ENCODE measurements around the gene ENPP1. TPM values are rescaled to one million over a fixed set of nuclear protein-coding genes. Genes with fewer than 3 reads are reported as not detected.

ENPP1 gene
- total and polyA plus RNA-seq, 2 experiments from 2014 or later: 0.84 to 3.1 TPM

DNA sequence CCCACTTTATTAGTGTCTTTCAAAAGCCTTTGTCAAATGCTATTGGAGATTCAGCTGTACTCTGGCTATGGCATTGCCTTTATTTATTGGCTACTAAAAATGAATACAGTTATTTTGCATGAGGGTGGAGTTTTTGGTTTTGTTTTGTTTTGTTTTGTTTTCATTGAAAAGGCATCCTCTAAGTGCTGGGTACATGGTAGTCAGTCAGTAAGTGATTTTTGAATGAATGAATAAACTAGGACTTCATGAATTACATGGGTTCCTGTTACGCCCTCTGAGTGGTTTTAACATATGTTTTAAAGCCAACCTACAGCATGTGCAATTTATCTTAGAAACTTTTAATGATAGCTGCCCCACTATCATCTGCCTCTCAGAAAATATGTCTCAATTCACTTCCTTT, 38.9 kb upstream of the ENPP1 start:
- H3K9me3 ChIP-seq (ENCODE audit: low read depth): no peaks in the 10 kb centered on the region
- DNase-seq (ENCODE audit: low read depth in 1 of 2, low spot score in 1 of 2): no peak
- no peak overlapping the region for H3K4me3 ChIP-seq
- H3K27ac ChIP-seq: no peak overlapping the region
- no peak for TF ChIP-seq CTCF (IDR thresholded peaks at IDR 0.05; ENCODE audit: low read depth, low read length)
- no peaks in the 10 kb centered on the region for H3K27me3 ChIP-seq
- peaks cover 5% of the 10 kb centered on the region for H3K4me1 ChIP-seq (ENCODE audit: low read depth)
- no peaks in the 10 kb centered on the region for H3K36me3 ChIP-seq

DNA sequence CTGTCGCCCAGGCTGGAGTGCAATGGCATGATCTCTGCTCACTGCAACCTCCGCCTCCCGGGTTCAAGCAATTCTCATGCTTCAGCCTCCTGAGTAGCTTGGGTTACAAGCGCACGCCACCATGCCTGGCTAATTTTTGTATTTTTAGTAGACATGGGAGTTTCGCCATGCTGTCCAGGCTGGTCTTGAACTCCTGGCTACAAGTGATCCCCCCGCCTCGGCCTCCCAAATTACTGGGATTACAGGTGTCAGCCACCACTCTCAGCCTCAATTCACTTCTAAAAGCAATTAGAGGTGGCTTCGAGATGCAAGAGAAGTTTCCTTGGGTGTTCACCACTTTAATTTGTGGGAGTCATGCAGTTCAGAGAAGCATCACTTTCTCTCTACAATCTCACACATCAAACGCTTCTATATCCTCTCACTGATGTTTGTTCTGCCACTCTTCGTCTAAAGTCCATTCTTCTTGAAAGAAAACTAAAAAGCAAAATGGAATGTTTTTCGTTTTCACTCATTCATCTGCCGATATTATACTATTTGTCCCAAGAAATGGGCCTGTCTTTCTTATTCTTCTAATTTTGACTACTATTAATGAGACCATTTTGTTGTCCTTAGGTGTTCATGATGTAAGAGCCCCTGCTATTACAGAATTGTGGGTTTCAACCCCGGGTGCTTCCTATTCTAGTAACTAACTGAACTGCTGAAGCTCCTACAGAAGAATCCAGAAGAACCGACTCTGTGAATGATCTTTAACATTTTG, 38.3 kb upstream of the ENPP1 start:
- Histone ChIP-seq H3K9me3 (ENCODE audit: low read depth) (no peaks in the 10 kb centered on the region), H3K27me3 (no peaks in the 10 kb centered on the region), H3K36me3 (no peaks in the 10 kb centered on the region), H3K4me1 (ENCODE audit: low read depth) (peaks cover 5% of the 10 kb centered on the region), H3K27ac (no peak overlapping the region), H3K4me3 (no peak overlapping the region)
- no peak for DNase-seq (ENCODE audit: low read depth in 1 of 2, low spot score in 1 of 2)
- TF ChIP-seq CTCF (IDR thresholded peaks at IDR 0.05; ENCODE audit: low read depth, low read length): no peak

DNA sequence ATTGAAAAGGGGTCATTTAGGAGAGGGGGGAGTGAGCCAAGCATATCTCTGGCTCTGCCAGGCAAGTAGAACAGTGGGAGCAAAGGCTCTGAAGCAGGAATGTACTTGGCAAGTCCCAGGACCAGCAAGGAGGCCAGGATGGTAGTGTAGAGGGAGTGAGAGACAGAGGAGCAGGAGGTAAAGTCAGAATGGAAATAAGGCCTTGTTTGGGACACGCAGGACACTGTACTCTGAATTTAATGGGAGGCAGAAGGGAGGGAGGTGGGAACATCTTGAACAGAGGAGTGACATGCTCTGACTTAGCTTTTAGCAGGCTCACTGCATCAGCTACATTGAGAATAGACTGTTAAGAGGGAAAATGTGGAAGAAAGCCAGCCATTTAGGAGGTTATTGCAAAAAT, 37.0 kb upstream of the ENPP1 start:
- Histone ChIP-seq H3K4me3 (no peak overlapping the region), H3K27ac (no peak overlapping the region), H3K9me3 (ENCODE audit: low read depth) (no peaks in the 10 kb centered on the region), H3K36me3 (no peaks in the 10 kb centered on the region), H3K27me3 (no peaks in the 10 kb centered on the region), H3K4me1 (ENCODE audit: low read depth) (no peaks in the 10 kb centered on the region)
- TF ChIP-seq CTCF (IDR thresholded peaks at IDR 0.05; ENCODE audit: low read depth, low read length): no peak
- DNase-seq (ENCODE audit: low read depth in 1 of 2, low spot score in 1 of 2): no peak

- no peak for TF ChIP-seq CTCF (IDR thresholded peaks at IDR 0.05; ENCODE audit: low read depth, low read length)
- H3K4me3 ChIP-seq: no peak overlapping the region
- no peaks in the 10 kb centered on the region for H3K27me3 ChIP-seq
- DNase-seq (ENCODE audit: low read depth in 1 of 2, low spot score in 1 of 2): no peak
- no peak overlapping the region for H3K27ac ChIP-seq
- H3K9me3 ChIP-seq (ENCODE audit: low read depth): no peaks in the 10 kb centered on the region
- H3K4me1 ChIP-seq (ENCODE audit: low read depth): no peaks in the 10 kb centered on the region
- no peaks in the 10 kb centered on the region for H3K36me3 ChIP-seq
Measured at GRCh38 chr6:131773284-131773950, 34.4 kb upstream of the ENPP1 start.

DNA sequence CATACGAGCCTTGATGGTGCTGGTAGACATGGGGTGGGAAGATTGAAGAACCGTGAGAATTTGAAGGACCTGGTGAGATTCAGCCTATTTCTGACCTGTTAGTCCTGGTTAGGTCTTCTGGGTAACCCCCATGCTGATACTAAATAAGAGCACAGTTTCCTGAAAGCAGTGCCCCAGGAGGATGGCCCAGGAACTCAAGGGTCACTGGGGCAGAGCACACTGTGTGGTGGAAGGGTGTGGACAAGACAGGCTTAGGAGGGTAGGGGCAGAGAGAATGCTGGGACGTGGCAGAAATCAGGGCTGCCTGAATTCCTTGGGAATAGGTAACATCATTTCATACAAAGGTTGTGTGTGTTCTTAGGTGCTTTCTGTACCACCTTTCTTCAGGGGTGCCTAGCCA, 31.9 kb upstream of the ENPP1 start:
- no peaks in the 10 kb centered on the region for H3K9me3 ChIP-seq (ENCODE audit: low read depth)
- no peak for TF ChIP-seq CTCF (IDR thresholded peaks at IDR 0.05; ENCODE audit: low read depth, low read length)
- DNase-seq (ENCODE audit: low read depth in 1 of 2, low spot score in 1 of 2): no peak
- H3K27ac ChIP-seq: no peak overlapping the region
- H3K4me1 ChIP-seq (ENCODE audit: low read depth): no peaks in the 10 kb centered on the region
- H3K27me3 ChIP-seq: no peaks in the 10 kb centered on the region
- H3K36me3 ChIP-seq: no peaks in the 10 kb centered on the region
- no peak overlapping the region for H3K4me3 ChIP-seq

Measured in cardiac muscle cell (in vitro differentiated cells and primary cell).